ENCODE measurements around the gene ABCC10.

Gene ABCC10

DNA sequence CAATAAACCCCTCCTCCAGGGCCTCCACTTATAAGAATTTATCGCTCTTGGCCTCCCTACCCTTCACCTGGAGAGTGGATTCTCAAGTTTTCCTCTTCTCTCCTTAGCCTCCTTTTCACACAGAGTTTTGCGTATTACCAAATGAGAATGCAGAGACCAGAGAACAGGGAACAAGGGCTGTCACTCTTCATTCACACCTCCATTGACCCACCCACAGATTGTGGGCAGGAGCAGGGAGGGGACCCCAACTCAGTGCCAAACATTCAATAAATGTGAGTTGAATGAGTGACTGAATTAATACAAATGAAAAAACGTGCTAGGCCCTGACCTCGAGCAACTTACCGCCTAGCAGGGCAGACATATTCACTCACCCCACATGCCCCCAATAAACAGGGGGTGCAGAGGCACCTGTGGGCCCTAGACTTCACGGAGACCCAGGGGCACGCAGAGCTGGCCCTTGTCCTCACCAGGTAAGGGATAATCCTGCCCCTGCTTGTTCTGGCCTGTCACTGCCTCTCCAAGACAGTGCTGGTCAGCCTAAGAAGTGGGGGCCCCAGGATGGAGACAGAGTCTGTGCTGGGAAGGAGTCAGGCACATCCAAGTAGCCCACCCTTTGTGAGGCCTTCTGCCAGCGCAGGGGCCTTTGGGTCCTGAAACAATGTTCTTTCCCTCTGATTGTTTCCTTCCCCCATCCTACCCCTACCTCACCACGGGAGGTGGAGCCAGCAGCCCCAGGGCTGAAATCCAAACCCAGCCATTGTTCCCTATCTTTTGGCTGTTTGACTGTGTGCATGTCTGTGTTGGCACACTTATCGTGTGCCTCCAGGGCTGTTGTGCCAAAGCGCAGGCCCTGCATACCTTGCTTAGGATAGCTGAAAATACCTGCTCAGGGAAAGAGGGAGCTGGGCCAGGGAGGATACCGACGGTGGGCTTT lies 41.7 kb downstream of the ABCC10 start:
- DNase-seq (ENCODE audit: low read depth in 2 of 2), result no peak

DNA sequence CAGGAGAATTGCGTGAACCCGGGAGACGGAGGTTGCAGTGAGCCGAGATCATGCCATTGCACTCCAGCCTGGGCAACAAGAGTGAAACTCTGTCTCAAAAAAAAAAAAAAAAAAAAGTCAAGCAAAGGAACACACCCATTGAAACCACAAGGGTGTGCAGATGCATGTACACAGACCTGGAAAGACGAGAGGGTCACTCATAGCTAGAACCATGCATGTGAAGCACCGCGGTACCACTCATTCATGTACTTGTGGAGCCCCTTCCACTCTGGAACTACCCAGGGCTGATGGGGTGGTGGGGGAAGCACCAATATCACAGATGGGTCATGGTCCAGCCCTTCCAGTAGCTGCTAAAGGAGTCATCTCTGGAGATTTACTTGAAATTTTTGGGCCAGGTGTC lies 42.6 kb downstream of the ABCC10 start:
- DNase-seq (ENCODE audit: low read depth in 2 of 2), result no peak

DNA sequence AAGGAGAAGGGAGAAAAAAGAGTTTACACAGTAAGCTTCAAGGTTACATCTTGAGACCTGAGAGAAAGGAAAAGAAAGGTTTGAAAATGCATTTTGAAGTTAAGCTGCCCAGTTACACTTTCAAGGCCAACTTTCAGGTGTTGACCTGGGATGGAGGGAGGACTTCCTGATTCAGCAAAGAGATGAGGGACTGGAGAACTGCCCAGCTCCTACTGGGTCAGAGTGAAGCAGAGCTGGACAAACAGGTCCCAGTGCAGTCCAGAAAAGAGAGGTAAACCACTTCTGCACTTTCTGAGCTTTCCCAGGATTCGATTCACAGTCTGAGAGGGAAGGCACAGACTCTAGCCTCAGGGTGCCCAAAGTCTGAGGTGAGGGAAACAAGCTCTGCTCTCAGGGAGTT lies 44.1 kb downstream of the ABCC10 start:
- no peak for DNase-seq (ENCODE audit: low read depth in 2 of 2)

DNA sequence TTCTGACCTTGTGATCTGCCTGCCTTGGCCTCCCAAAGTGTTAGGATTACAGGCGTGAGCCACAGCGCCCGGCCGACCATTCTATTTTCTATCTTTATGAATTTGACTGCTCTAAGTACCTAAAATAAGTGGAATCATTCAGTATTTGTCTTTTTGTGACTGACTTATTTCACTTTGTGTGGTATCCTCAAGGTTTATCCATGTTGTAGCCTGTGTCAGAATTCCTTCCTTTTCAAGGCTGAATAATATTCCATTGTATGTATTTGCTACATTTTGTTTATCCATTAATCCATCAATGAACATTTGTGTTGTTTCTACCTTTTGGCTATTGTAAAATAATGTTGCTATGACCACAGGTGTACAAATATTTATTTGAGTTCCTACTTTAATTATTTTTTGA lies 45.2 kb downstream of the ABCC10 start:
- no peak for DNase-seq (ENCODE audit: low read depth in 2 of 2)

DNA sequence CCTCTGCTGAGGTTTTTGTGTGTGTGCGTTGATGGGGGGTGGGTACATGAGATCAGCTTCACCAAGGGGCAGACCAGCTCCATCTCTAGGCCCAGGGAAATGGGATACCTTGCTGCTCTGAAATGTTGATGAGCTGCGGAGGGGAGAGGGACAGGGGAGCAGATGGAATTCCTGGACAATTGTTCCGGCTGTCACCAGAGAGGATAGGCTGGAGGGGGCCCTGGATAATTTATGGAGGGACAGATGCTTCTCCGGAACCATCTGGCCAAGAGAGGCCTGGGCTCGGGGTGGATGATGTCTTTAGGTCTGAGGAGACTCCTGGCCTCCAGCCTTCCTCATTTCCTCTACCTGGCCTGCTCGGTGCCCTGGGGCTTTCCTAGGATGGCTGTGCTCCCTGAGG lies 48.2 kb downstream of the ABCC10 start:
- DNase-seq (ENCODE audit: low read depth in 2 of 2), result no peak

DNA sequence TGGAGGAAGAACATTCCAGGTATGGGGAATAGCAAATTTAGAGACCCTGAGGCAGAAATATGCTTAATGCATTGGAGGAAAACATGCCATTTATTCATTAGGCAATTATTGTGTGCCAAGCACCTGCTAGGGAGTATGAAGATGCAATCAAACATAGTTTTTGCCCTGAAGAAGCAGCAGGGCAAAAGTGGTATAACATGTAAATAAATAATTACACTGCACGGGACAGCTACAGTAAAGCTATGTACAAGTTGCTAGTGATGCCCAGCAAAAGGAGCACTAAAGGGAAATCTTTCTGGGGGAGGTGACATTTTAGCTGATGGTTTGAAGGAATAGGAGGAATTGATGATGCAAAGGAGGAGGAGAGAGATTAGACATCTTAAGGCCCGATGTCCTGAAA lies 49.4 kb downstream of the ABCC10 start:
- DNase-seq (ENCODE audit: low read depth in 2 of 2), result no peak

DNA sequence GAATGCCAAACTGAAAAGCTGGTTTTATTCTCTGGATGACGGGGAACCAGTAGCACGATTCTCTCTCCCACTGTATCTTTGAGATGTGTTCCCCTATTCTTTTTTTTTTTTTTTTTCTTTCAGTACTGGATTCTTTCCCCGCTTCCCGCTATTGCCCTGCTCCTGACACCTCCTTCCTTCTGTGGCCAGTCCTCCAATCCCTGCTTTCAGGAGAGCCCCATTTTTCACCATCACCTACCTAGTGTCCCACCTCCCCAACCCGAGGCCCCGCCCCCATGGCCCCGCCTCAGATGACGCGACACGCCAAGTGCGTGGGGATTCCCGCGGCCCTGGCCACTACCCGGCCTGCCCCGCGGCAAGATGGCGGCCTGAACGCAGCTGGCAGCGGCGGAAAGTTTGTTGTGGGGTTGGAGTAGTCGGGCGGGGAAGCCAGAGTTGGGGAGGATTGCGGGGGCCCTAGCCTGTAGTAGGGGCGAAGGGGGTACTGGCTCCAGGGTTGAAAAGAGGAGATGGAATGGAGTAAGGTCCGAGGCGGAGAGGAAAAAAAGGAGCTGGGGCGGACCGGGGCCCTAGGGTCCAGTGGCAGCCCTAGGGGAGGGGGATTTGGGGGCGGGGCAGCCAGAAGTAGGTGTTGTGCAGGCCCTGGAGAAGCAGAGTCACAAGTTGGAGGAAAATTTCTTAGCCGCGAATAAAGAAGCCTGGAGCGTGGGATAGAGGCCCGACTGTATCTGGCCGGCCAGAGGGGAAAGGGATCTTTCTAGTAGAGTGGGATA lies 50.1 kb downstream of the ABCC10 start, which contains the start of gene TJAP1:
TSS of gene TJAP1 (plus strand) at position 336 of the 773 bp plus-strand sequence. CDS start 21,432 bp downstream, outside the sequence.
- peak; percentile 93 for DNase-seq (ENCODE audit: low read depth in 2 of 2)

DNA sequence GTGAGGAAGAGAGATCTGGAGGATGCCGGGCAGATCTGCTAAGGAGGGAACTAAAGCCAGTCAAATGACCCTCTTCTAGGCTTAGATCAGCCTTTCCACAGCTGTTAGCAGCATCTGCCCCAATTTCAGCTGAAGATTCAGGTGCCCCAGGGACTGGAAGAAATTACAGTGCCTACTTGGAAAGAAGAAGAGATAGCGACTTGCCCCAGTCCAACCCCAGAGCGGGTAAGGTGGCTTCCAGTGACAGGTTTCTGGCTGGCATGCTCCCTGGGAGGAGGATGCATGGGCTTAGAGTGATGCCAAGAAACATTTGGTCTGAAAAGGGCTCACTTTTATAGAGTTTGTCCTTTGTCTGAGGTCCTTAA lies 50.6 kb downstream of the ABCC10 start:
- DNase-seq (ENCODE audit: low read depth in 2 of 2), result no peak

DNA sequence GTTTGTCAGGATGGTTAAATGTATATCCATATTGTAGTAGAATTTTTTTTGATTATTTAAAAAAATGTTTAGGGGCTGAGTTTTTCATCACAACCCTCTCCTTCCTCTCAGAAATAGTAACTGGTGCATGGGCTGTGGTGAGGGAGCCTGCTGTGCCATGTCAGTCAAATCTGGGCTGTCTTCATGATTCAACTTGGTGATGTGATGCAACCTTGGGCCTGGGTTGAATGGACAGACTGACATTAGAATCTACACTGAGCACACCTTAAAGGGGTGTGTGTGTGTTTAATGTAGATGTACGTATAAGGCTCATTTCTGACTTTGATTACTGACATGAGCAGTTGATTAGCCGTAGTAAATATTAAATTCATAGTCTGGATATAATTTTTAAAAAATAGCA lies 53.7 kb downstream of the ABCC10 start:
- DNase-seq (ENCODE audit: low read depth in 2 of 2), result no peak

DNA sequence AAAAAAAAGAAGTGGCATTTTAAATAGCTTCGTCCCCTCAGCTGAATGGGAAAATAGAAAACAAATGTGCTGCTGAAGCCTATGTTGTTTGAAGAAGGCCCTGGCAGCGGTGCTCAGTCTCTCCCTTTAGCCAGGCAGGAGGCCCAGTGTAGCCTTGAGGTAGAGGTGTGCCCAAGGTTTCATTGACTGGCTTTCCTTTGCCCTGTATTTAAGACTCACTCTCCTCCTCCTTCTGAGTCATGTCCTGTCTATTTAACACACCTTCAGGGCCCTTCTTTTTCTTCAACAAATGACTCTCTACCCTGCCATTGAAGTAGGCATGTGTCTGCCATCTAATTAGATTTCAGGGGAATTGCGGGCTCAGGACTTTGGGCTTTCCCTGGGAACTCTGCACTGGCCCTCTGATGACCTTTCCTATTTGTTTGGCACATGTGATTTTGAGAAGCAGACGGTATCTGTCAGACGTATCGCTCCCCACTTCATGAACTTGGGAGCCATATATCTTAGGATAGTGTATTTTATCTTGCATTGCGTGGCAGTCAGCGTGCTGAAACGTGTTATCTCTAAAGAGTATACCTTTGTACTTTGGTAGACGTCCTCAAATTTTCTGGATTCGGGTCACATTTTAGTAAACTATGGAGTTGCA lies 54.4 kb downstream of the ABCC10 start:
- no peak for DNase-seq (ENCODE audit: low read depth in 2 of 2)

DNA sequence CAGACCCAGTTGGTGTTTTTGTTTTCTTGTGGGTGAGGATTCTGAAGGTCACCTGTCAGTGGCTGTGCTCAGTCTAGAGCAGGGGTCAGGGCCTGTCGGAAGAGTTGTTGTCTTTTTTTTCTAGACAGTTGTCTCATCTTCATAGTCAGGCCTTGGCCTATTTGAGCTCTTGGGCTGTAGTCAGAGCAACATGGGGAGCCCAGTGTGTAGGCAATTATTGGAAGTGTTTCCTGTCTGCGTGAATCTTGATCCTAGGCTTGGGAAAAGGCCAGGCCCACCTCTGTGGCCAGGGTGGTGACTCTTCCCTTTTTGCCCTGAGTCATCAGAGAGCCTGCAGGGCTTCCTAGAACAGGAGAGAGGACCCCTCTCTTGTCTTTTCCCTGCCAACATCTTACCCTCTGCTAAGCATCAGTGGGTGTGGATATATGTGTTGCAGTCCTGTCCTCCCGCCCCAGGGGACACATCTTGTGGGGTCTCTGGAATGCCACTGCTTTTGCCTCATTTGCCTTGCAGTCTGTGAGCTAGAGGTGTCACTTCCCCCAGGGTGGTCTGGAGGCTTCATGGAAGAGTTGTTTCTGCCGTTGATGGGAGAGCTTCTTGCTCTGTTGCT lies 61.4 kb downstream of the ABCC10 start:
- no peak for DNase-seq (ENCODE audit: low read depth in 2 of 2)

DNA sequence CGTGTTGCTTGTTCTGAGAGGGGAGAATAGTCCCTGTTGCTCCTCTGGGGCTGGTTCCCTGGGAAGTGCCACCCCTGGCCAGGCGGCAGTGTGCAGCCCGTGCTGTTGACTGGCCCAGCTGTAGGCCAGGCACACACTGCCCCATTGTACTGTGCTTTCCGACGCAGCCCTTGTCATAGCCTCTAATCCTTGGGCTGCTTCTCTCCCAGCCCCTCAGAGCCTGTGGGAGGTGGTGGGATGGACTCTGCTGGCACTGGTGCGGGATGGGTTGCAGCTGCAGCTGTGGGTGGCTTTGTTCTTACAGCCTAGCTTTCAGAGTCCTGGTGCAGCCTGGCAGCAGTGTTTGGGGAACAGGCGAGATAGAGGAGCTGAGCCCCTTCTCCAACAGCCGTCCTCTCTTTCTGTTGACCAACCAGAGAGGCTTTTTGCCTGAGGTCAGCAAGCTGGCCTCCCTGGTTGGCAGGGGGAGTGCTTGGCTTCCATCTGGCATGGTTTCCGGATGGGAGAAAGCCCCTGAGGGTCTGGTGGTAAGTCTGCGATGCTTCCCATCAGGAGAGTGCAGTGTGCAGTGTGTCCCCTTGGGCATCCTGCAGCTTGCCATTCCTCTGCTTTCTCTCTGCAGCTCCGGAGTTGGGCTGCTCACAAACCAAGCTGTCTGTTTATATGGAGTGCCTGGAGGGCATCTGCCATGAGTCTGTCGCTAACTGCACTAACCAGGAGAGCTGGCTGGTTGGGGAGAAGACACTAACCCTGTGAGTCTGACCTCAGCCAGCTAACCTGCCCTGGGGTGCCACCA lies 62.1 kb downstream of the ABCC10 start:
- DNase-seq (ENCODE audit: low read depth in 2 of 2), result no peak

DNA sequence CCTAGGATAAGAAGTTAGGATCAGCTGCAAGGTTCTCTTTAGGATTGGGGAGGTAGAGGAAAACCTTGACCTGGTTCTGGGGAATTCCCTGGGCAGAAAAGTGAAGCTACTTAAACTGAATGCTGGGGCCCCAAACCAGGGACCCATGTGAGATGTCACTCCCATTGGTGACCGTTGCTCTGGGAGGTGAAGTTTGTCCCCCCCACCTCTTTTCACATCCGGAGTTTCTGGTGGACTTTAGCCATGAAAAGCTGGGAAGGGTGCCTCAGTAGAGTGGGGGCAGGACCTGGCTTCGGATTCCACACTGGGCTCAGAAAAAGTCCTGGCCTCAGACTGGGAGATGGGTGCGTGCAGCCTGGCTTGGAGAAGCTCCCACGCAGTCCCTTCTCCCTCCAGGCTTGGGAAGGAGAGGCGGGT lies 63.2 kb downstream of the ABCC10 start:
- DNase-seq (ENCODE audit: low read depth in 2 of 2), result no peak

DNA sequence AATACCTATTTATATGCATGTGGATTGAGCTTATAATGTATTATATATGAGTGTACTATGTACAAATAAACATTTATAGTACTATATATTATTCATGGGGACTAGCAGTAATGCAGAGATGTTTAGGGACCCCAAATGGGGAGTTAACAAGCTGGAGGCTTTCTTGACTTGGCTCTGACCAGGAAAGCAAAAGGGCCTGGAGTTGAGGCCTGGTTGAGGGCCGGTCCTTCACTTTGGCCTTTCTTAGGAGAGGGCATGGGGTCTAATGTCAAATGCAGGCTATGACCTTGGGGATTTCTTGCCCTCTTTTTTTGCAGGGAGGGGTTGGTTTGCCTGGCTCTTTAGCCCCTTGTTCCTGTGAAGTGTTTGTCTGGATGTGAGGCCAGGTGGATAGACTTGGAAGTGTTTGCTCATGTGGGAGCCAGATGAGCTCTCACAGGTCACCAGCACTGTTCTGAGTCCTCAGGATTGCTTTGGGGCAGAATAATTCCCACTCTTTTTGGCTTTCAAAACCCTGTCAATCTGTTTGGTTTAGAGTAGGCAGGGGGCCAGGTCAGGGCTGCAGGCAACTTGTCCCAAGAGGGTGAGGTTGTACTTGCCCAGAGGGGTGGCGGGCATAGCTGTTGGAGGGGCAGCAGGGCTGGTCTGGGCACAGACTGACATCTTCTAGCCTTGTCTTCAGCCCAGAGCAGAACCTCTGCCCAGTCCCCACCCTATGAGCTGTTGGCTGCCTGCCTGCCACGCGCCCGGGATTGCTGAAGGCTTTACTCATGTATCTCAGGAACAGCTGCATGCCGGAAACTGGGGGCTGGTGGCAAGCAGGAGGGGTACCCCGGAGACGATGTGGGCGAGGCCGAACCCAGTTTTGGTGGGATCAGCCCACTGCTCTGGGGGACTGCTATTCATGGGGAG lies 64.7 kb downstream of the ABCC10 start:
- no peak for DNase-seq (ENCODE audit: low read depth in 2 of 2)

DNA sequence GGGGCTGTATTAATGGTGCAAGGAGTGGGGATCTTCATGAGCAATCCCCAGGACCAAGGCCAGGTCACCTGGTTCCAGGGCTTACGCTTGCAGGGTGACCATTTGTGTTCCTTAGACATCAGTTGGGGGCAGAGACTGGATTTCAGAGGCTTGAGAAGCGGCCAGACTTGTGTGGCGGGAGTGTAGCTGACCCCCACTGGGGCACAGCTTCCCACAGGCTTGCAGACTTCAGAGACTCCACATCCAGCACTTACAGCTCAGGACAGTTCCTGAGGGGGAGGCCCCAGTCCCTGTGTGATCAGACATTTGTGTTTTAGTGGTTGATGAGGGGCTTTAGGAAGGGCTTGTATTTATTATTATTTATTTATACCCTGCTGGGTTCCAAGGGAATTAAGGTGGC lies 65.3 kb downstream of the ABCC10 start:
- DNase-seq (ENCODE audit: low read depth in 2 of 2), result no peak

DNA sequence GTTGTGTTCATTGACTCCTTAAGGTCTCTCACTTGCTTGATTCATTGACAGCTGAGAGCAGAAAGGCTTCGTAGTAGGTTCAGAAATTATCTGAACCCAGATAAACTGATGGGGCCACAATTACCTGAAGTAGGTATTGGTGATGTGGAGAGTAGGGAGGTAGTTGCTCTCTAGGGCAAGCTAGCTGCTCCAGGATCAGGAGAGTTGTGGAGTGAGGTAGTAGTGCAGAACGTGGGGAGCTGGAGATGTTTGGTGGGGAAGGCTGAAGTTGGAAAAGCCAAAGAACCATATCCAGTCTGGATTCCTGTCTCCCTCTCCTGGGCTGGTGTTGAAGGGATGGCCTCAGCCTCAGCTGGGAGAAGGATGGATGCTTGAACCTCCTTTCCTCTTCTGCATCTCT lies 65.9 kb downstream of the ABCC10 start:
- no peak for DNase-seq (ENCODE audit: low read depth in 2 of 2)

DNA sequence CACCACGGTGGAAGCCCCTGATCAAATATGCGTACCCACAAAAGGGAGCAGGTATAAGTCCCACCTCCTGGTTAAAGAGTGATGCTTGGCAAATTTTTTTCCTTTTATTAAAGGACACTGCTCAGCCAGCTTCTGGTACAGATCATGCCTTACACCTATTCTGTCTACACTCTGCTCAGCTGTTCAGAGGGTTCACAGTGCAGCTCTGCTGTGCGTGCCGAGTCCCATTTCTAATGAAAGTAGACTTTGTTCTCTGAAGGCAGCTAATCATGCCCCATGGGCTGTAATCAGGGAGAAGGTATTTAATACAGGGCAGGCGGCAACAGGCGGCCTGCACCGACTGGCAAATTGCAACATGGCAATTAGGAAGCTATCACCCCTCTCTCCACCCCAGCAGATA lies 66.5 kb downstream of the ABCC10 start:
- DNase-seq (ENCODE audit: low read depth in 2 of 2), result no peak

DNA sequence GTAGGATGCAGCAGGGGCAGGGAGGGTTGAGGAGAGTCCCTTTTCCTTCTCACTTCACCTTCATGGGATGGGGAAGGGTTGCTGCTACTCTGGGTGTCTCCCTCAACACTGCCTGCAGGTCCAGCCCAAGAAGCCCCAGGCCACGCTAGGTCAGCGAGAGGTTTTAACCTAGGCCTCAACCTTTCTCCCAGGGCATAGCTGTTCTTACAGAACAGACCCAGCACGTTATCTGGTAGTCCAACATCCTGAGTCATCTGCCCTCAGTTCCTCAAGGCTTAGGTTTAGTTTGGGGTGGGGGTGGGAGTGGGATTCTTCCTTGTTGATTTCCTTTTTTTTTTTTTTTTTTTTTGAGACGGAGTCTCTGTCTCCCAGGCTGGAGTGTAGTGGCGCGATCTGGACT lies 67.0 kb downstream of the ABCC10 start:
- no peak for DNase-seq (ENCODE audit: low read depth in 2 of 2)

DNA sequence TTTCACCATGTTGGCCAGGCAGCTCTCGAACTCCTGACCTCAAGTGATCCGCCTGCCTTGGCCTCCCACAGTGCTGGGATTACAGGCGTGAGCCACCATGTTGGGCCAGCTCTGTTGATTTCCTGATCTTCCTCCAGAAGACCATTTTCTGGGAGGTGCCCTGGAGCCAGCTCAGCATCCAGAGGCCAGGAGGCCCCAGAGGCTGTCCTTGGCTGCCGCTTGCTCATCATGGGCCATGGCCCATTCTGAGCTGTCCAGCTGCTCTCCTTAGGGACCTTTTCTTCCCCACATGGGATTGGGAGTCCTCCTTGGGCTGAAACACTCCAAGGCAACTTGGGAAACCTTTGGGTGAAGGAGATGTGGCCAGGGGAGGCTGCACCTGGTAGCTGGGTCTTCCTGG lies 67.4 kb downstream of the ABCC10 start:
- no peak for DNase-seq (ENCODE audit: low read depth in 2 of 2)

DNA sequence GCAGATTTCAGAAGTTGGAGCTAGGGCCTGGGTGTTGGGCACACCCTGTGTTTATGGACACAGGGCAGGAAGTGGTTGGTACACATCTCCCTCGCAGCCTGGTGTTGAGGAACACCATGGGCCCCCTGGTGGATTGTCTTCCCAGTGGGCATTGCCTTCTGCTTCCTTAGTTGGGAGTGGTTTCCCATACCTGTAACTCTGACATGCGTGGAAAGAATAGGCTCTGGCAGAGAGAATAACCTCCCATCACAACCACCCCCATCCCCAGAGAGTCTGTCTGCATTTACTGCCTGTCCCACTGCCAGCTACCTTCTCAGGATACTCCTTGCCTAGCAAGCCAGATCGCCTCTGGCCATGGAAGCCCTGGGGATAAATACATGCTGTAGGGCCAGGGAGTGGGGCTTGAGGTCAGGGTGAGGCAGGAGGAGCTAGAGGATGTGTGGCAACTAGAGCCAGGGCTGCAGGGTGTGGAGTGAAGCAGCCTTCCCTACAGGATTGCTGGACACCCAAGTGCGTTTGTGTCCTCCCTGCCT lies 68.1 kb downstream of the ABCC10 start:
- no peak for DNase-seq (ENCODE audit: low read depth in 2 of 2)
